VCaP (cell line): ENCODE results near the gene PLA2G5.
"Not testable (repeated sequence)": the region's sequence is repeated elsewhere in the genome, so short reads cannot be mapped to it uniquely, and the experiment has no call there.

ENCODE experiments used
- H3K27ac ChIP-seq: fragments of 450-650 bp; 2 replicates; pipeline ENCODE4 v1.5.1; 2017
- CTCF ChIP-seq: fragments of 450-650 bp; conservative IDR thresholded peaks from 2 replicates; pipeline ENCODE4 v1.5.1; 2017; ENCODE audit warnings: mild to moderate bottlenecking, moderate library complexity

PLA2G5 gene

GRCh38 chr1:20033420-20033819, 36.6 kb upstream of the PLA2G5 start:
- TF ChIP-seq CTCF = no peak

GRCh38 chr1:20035114-20035513, 34.9 kb upstream of the PLA2G5 start:
- no peak overlapping the region for H3K27ac ChIP-seq
- TF ChIP-seq CTCF = no peak

More at GRCh38 chr1:20033420-20033819, 36.6 kb upstream of the PLA2G5 start:
- H3K27ac ChIP-seq = peak overlapping the region; percentile 96

GRCh38 chr1:20037877-20038276, 32.1 kb upstream of the PLA2G5 start:
- no peak overlapping the region for H3K27ac ChIP-seq
- no peak for TF ChIP-seq CTCF

DNA sequence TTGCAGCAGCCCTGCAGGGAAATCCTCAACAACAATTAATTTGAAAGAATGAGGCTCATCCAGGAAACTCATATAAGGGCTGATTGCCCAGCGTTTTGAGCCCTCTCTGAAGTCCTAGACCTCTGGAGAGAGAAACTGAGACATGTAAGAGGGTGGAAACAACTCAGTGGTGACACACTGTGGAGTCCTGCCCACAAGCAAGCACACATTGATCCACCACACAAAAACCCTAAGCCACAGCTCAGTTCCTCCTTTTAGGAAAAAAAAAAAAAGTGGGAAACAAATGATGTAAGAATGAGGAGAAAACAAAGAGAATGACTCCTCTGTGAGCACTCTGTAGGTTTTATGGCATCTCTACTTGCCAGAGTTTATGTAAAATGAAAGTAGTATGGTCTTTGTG, 22.9 kb upstream of the PLA2G5 start:
- no peak for TF ChIP-seq CTCF
- H3K27ac ChIP-seq = no peak overlapping the region

GRCh38 chr1:20048563-20048962, 21.4 kb upstream of the PLA2G5 start:
- no peak overlapping the region for H3K27ac ChIP-seq
- no peak for TF ChIP-seq CTCF

DNA sequence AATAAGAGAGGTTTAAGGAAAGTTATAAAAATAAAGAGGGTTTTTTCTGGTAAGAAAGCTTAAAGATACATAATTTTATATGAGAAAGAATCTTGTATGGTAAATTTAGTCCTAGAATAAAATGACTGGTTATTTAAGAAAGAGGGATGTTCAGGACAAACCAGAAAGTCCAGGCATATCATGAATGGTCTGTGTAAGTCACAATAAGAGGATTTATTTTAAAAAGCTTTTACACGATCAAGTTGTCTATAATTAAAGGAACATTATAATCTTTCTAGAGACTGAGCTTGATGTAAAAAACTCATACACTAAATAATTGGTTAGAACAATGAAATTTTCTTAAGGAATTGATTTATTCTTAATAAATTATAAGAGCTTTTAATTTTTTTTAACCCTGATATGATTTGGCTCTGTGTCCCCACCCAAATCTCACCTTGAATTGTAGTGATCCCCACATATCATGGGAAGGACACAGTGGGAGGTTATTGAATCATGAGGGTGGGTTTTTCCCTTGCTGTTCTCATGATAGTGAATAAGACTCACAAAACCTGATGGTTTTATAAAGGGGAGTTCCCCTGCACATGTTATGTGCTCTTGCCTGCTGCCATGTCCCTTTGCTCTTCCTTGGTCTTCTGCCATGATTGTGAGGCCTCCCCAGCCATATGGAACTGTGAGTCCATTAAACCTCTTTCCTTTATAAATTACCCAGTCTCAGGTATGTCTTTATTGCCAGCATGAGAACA, 20.8 kb upstream of the PLA2G5 start:
- H3K27ac ChIP-seq = not testable (repeated sequence)

GRCh38 chr1:20051218-20051829, 18.7 kb upstream of the PLA2G5 start:
- no peak for TF ChIP-seq CTCF
- no peak overlapping the region for H3K27ac ChIP-seq

GRCh38 chr1:20052386-20052785, 17.6 kb upstream of the PLA2G5 start:
- no peak overlapping the region for H3K27ac ChIP-seq
- TF ChIP-seq CTCF = no peak
